GM23338 (cell line): ENCODE data around the gene GPRC5D.

Source experiments
- CTCF ChIP-seq, 2 experiments: fragments of 200-600 bp in 1 of 2; sonication (generic) in 1 of 2; conservative IDR thresholded peaks; 2 replicates each; pipeline versions ENCODE4 v1.5.1 to v1.6.1; 2016 to 2017; ENCODE audit warnings: antibody characterized with exemption in 2 of 2, low read depth in 2 of 2, mild to moderate bottlenecking in 2 of 2, moderate library complexity in 1 of 2
- EZH2 ChIP-seq: fragments of 200-600 bp; sonication (generic); IDR thresholded peaks from one replicate; pipeline ENCODE4 v1.8.0; 2017; ENCODE audit warnings: antibody characterized with exemption, mild to moderate bottlenecking, low read depth; ENCODE audit not compliant: unreplicated experiment
- POLR2AphosphoS5 ChIP-seq: IDR thresholded peaks from 2 replicates; pipeline ENCODE4 v1.6.1; 2016; ENCODE audit warnings: antibody characterized with exemption, low read depth

GRCh38 chr12:12909995-12910420 lies 42.0 kb downstream of the GPRC5D start:
- no peak for TF ChIP-seq EZH2
- TF ChIP-seq CTCF (conservative IDR thresholded peaks at IDR 0.05; ENCODE audit: low read depth in 2 of 2) = no peak
- no peak for TF ChIP-seq POLR2AphosphoS5
